Stimulated activated CD4-positive, alpha-beta T cell treated with anti-CD3 and anti-CD28 coated beads, Interleukin-15, amount 100 ng/mL, for 1 hour (primary cell): Measurements from ENCODE around the gene TRABD2B.

Experiments
- DNase-seq, 2 donors: peaks; one replicate each; pipeline ENCODE4 v3.0.0-alpha.2; 2020; ENCODE audit warnings: low read depth in 1 of 2, low spot score in 1 of 2

The TRABD2B gene

DNA sequence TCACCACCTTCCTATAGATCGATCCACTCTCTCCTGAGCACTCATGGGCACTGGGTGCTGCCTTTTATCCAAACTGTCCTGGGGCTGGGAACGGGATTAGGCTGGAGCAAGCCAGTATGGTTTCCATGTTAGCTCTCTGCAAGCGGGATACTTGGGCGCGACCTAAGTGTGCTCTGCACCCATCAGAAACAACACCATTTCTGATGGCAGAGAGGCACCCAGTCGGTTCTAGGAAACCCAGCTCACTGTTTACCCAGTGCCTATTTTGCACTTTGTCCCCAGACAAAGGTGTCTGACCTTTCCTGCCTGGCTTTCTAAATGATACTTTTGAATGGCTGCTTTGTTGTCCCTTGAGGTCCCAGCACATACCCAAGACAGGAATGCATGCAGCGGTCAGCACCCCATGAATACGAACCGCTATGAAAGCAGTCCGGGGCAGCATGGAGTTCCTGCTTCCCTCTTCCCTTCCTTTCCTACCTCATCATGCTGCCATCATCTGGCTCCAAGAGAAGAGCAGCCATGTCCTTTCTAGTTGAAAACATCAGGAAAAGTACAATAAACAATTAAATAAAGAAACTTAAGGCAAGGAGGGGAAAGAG, 83.9 kb downstream of the TRABD2B start:
- DNase-seq = no peak

DNA sequence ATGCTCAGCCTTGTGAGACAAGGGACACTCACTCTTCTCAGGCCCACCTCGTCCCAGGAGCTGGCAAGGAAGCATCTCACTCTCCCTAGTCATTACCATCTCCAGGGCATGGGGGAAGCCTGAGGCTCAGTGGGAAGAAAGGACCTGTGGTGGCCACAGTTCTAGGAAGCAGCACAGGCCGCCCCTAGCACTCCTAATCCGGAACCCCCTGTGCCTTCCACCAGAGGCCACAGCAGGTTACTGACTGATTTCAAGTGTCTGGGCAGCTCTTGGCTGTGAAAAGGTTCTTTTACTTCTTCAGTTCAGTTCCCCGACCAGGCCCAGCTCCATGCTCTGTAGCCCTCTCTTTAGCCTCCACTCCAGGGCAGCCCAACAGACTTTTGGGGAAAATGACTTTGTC, 84.4 kb downstream of the TRABD2B start:
- no peak for DNase-seq

DNA sequence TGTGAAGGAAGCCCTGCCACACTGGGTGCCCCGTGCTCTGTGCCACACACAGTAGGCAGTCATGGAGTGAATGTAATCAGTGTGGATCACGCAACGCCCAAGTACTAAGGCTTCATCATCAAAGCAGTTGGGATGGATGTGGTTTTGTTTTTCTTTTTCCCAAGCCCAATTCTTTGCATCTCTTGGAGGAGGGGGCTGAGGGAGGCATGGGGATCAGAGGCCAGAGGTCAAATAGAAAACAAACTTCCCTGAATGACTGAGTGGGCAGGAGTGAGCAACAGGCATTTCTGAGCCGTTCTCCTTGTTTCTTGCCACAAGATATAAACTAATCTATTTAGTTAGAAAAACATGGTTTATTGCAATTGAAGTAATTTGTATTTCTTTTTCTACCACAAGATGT, 85.3 kb downstream of the TRABD2B start:
- DNase-seq = no peak

DNA sequence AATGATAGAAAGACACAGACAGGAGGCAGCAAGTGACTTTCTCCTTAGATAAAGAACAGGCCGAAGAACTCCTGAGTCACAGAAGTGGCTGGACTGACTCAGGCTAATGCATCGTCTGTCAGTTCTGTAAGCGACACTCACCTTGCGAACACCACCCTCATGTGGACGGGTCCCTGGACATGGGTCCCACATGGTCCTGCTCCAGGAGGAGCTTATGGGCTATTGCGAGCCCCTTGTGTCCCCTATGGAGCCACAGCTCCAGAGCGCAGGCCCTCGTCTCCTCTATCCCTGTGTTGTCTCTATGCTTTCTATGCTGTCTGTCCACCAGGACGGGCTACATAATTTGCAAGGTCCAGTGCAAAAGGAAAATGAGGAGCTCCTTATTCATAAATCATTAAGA, 85.8 kb downstream of the TRABD2B start:
- no peak for DNase-seq

GRCh38 chr1:47908258-47908657, 88.9 kb downstream of the TRABD2B start:
- DNase-seq = no peak

DNA sequence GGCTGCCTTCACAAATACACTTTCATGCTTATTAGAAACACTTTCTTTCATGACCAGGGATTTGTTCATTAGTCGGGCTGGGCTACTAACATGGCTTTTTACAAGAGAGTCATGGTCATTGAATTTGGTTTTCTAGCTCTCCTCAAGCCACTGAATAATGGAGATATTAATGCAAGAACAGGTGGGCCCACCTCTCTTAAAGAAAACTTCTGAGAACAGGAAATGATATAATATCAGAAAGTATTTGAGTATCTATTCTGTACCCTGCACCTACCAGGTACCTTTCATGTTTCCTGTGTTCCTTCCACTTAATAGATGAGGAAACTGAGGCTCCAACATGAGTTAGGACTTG, 90.0 kb downstream of the TRABD2B start:
- DNase-seq = no peak

DNA sequence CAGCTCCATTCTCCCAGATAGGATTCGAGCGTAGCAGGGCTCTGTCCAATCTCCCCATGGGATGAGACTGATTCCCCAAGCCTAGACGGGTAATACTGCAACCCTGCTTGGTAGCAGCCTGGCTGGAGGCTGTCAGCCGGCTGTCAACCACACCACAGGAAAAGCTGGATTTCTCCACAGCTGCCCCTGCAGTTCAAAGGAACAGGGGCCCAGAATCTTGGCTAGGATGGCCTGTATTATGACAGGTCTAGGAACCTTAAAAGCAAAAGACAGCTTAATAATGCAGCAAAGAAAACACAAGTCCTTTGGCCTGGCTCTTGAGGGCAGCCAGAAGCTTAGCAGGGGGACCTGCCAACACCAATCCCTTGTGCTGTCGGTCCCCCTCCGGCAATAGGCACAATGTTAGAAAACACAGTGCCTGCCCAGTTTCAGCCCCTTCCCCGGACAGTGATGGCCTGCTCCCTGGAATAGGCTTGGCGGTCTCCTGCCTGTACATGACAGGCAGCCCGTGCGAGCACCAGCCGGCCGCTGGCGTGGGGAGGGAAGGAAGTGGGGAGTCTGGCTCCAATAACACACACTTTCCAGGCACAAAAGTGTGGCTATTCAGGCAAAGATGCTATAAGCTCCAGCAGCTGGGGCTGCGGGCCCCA, 90.5 kb downstream of the TRABD2B start:
- no peak for DNase-seq

DNA sequence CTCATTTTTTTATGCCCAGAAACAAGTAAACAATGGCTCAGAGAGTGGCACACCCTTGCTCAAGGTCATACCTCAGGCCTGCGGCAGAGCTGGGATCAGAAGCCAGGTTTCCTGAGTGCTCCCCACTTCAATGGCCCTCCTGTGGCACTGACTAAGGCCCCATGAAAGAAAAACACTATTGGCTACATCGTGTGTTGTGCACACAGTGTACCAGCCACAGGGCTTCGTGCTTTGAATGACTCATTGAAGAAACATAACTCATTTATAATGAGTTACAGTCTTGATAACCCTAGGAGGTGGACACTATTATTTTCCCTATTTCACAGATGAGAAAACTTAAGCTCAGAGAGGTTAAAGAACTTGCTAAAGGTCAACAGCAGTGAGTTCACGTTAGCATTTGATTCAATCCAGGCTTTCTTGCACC, 91.2 kb downstream of the TRABD2B start:
- DNase-seq = no peak

GRCh38 chr1:47903723-47904122, 93.5 kb downstream of the TRABD2B start:
- no peak for DNase-seq

DNA sequence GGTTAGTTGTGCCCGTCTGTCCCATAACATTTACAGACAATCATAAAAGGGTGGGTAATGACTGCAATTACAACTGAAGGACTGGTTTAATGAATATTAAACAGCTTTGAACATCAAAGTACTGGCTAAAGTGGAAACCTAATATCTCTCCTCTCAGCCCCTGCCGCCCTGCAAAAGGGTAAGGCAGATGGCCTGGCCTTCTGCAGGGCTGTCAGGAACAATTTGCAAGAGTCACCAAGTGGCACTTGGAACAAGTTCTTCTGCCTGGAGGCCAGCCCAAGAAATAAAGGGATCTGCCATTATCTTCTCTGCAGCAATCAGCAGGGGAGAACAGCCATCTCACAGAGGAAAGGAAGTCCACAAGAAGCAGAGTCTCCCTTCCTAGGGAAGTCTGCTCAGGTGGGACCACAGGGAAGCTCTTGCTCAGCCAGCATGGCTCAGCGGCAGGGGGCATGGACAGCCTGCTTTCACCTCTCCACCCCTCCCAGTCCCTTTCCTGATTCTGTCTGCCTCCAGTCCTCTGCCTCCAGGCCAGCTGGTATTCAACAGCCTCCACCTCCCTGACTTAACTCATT, 96.1 kb downstream of the TRABD2B start:
- DNase-seq = no peak

DNA sequence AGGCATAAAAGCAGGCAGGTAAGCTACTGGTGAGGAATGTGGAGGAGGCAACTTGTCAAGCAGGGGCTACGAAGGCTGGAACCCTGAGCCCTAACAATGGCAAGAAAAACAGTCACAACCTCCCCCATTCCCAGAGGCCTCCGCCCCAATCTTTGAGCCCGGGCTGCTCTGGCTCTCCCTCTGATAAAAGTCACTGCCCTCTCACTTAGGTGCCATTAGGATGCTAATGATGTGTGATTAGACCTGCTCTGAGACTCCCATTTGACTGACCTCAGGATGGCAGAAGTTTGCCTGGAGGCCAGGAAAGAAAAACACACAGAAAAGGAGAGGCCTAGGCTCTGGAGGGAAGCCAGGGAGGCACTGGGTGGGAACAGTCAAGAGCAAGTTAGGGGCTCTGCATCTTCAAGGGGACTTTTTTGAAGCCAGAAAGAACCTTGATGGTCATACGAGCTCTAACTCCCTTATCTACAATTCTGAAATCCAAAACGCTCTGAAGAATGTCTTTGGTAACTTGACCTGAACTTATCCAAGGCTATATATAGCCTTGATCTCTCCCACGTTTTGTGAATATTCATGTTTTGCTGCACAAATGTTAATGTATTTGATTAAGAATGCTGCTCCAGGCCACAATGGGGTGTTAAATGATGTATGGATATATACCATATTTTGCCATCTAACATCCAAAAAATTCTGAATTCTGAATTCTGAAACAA, 98.9 kb downstream of the TRABD2B start:
- DNase-seq = no peak

GRCh38 chr1:47895279-47896125, 101.7 kb downstream of the TRABD2B start:
- no peak for DNase-seq

- no peak for DNase-seq
Observed at GRCh38 chr1:47894410-47895278, 102.5 kb downstream of the TRABD2B start.

- no peak for DNase-seq
Observed at GRCh38 chr1:47893412-47893811, 103.8 kb downstream of the TRABD2B start.

- DNase-seq = no peak
Observed at GRCh38 chr1:47890779-47891178, 106.4 kb downstream of the TRABD2B start.

- no peak for DNase-seq
Observed at GRCh38 chr1:47888294-47888629, 108.9 kb downstream of the TRABD2B start.

DNA sequence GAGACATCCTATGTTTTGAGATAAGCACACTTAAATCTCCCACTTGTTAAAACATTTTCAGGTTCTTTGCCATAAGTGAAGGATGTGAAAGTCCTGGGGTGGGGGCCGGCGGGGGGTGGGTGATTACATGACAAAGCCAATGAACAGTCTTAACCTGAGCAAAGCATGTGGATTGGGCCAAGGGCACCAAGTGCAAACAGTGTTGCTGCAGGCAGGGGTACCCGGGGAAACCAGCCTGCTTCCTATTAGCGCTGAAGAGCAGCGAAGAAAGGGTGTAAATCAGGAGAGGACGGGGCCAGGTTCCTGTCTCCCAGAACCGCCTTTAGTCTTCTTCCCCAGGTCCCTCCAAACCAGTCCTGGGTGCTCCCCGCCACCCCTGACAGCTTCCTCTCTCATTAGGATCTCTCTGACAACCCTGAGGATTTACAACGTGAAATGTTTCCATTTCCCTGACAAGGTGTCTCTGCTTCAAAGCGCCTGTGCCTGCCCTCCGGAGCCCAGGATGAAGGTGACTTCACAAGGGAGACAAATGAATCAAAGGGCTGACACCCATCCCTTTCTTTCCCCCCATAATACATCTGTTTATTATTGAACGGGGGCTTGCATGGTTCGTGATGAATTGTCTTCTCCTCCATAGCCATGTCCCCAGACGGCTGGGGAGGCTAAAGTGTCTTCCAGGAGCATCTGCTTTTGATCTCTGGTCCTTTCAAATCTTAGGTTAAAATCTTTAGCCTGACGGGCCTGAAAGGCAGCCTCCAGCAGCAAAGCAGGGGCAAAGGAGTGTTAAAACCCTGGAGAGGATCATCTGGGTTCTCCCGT, 109.5 kb downstream of the TRABD2B start:
- DNase-seq = no peak

DNA sequence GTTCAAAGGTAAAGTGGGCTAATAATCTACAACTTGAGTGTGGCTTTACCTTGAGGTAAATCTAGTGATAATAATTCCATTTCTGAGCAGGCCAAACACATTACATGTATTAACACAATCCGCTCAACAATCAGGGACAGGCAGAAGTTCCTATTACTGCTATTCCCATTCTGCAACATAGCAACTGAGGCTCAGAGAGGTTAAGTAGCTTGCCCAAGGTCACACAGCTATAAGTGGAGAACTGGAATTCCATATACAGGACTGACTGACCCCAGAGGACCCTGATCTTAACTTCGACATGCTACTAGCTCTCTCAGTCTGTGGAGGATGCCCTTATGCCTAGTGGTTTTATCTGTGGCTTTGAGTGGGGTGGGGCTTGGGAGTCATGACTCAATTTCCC, 110.1 kb downstream of the TRABD2B start:
- no peak for DNase-seq

DNA sequence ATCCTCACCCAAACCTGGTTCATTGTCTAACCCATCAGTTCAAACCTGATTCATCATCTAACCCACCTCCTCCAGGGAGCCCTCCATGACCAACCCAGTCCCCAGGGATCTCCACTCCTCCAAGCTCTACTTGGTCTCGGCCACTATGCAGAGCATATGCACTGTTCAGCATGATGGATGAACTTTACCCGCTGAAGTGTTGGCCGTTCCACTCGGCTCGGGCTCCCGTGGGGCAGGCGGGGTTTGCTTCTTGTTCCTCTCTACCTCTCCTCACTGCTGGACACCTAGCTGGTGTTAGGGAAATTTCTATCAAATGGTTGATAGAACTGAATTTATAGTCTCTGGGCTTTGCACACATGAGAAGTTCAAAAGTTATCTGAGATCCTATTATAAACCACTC, 111.0 kb downstream of the TRABD2B start:
- DNase-seq = no peak
